Transverse colon (tissue), 4 donors: ENCODE measurements around the gene GMEB1.

Experiments
- POLR2A ChIP-seq: fragments of 450-650 bp; IDR thresholded peaks from one replicate; pipeline ENCODE4 v1.6.1; 2016; ENCODE audit warnings: antibody characterized with exemption, mild to moderate bottlenecking, moderate library complexity
- POLR2AphosphoS5 ChIP-seq, 3 donors: sonication (generic); formaldehyde crosslinking; IDR thresholded peaks; one replicate each; pipeline ENCODE4 v1.6.1; 2016; ENCODE audit warnings: antibody characterized with exemption in 3 of 3
- TF ChIP-seq, protein P1 (sequence below), 5 experiments: fragments of 200-600 bp in 3 of 5; fragments of 450-650 bp in 2 of 5; sonication (generic) in 3 of 5; IDR thresholded peaks; 1 replicate in 2 of 5; 2 replicates in 3 of 5; pipeline ENCODE4 v1.5.1; 2016 to 2017; ENCODE audit warnings: antibody characterized with exemption in 5 of 5, inconsistent platforms in 3 of 5, mild to moderate bottlenecking in 2 of 5, moderate library complexity in 1 of 5

DNA sequence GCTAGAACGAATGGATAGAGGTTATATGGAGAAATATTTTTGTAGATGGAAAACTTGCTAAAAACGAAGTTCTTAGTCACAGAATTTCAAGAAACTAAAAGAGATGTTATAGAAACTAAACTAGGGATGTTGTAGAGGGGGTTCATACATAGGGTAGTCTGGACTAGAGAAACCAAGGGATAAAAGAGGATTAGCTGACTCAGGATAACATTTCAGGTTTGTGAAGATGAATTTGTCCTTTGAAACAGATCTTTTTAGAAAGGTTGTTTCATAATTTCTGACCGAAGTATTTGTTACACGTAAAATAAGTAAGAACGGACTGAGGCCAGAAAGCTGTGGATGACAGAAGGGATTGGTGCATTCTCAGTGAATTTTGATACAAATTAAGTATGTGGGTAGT lies 81.7 kb downstream of the GMEB1 start:
- TF ChIP-seq, protein P1, sequence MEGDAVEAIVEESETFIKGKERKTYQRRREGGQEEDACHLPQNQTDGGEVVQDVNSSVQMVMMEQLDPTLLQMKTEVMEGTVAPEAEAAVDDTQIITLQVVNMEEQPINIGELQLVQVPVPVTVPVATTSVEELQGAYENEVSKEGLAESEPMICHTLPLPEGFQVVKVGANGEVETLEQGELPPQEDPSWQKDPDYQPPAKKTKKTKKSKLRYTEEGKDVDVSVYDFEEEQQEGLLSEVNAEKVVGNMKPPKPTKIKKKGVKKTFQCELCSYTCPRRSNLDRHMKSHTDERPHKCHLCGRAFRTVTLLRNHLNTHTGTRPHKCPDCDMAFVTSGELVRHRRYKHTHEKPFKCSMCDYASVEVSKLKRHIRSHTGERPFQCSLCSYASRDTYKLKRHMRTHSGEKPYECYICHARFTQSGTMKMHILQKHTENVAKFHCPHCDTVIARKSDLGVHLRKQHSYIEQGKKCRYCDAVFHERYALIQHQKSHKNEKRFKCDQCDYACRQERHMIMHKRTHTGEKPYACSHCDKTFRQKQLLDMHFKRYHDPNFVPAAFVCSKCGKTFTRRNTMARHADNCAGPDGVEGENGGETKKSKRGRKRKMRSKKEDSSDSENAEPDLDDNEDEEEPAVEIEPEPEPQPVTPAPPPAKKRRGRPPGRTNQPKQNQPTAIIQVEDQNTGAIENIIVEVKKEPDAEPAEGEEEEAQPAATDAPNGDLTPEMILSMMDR (IDR thresholded peaks at IDR 0.05) = no peak
- TF ChIP-seq POLR2AphosphoS5 (IDR thresholded peaks at IDR 0.05) = no peak
- no peak for TF ChIP-seq POLR2A
